Naive thymus-derived CD4-positive, alpha-beta T cell (primary cell): ENCODE measurements around the gene DNAJC2. TPM values are rescaled to one million over a fixed set of nuclear protein-coding genes. Genes with fewer than 3 reads are reported as not detected.
A peak's percentile ranks its signal among the peaks of the same experiment; 100 is the strongest.

ENCODE experiments used
- ATAC-seq: fragments of 150-1000 bp; cut with Tn5 transposase; 2 replicates; pipeline ENCODE4 v1.10.0; 2021; ENCODE audit warnings: mild to moderate bottlenecking, moderate library complexity
- CTCF ChIA-PET: fragments of 350-600 bp; sonication (Branson Sonifier 250); formaldehyde crosslinking; loops from one replicate; lab custom pipeline; 2021; ENCODE audit warnings: antibody characterized with exemption; lab: Charles Lee
- POLR2A ChIA-PET: fragments of 350-600 bp; sonication (Branson Sonifier 250); formaldehyde crosslinking; loops from one replicate; lab custom pipeline; 2021; ENCODE audit warnings: antibody characterized with exemption, inconsistent platforms; lab: Charles Lee
- DNase-seq, 9 donors: peaks; one replicate each; pipeline versions ENCODE4 v3.0.0 to v3.0.0-alpha.2; 2020 to 2022; ENCODE audit warnings: mixed read lengths in 1 of 9
- H3K27ac ChIP-seq: one replicate; pipeline ENCODE4 v1.7.0; 2013; ENCODE audit warnings: mild to moderate bottlenecking, low read depth, low read length, moderate library complexity
- H3K27me3 ChIP-seq, 2 donors: one replicate each; pipeline ENCODE4 v1.7.0; 2013; ENCODE audit warnings: low read length in 2 of 2, mild to moderate bottlenecking in 2 of 2, moderate library complexity in 2 of 2; ENCODE audit not compliant: control insufficient read depth in 2 of 2, insufficient read depth in 2 of 2
- H3K36me3 ChIP-seq, 3 experiments: 1 replicate in 2 of 3; 2 replicates in 1 of 3; pipeline ENCODE4 v1.7.0; 2013; ENCODE audit warnings: low read length in 3 of 3, mild to moderate bottlenecking in 3 of 3, moderate library complexity in 1 of 3; ENCODE audit not compliant: insufficient read depth in 3 of 3, control insufficient read depth in 2 of 3
- H3K4me1 ChIP-seq, 2 donors: one replicate each; pipeline ENCODE4 v1.7.0; 2013; ENCODE audit warnings: low read length in 2 of 2, mild to moderate bottlenecking in 2 of 2, moderate library complexity in 1 of 2; ENCODE audit not compliant: control insufficient read depth in 2 of 2, insufficient read depth in 2 of 2
- H3K4me3 ChIP-seq: 2 replicates; pipeline ENCODE4 v1.7.0; 2013; ENCODE audit warnings: mild to moderate bottlenecking, low read length
- H3K9me3 ChIP-seq, 3 experiments: 1 replicate in 2 of 3; 2 replicates in 1 of 3; pipeline ENCODE4 v1.7.0; 2013; ENCODE audit warnings: low read length in 3 of 3; ENCODE audit not compliant: control insufficient read depth in 2 of 3
- H3K27ac Mint-ChIP-seq, 9 donors: one replicate each; pipeline ENCODE4 v1.8.0; 2020 to 2022; ENCODE audit warnings: mixed read lengths in 9 of 9, mild to moderate bottlenecking in 8 of 9, moderate library complexity in 5 of 9, inconsistent platforms in 2 of 9
- H3K27me3 Mint-ChIP-seq, 5 donors: one replicate each; pipeline ENCODE4 v1.8.0; 2021 to 2022; ENCODE audit warnings: mixed read lengths in 5 of 5, mild to moderate bottlenecking in 1 of 5
- H3K36me3 Mint-ChIP-seq, 5 donors: one replicate each; pipeline ENCODE4 v1.8.0; 2020 to 2022; ENCODE audit warnings: mixed read lengths in 5 of 5, mild to moderate bottlenecking in 3 of 5, inconsistent platforms in 1 of 5
- H3K4me1 Mint-ChIP-seq, 7 donors: one replicate each; pipeline ENCODE4 v1.8.0; 2020 to 2022; ENCODE audit warnings: mixed read lengths in 7 of 7, mild to moderate bottlenecking in 3 of 7, inconsistent platforms in 1 of 7
- H3K4me3 Mint-ChIP-seq, 10 donors: one replicate each; pipeline ENCODE4 v1.8.0; 2020 to 2022; ENCODE audit warnings: mild to moderate bottlenecking in 10 of 10, mixed read lengths in 10 of 10, moderate library complexity in 6 of 10, inconsistent platforms in 2 of 10
- H3K9me3 Mint-ChIP-seq, 11 donors: one replicate each; pipeline ENCODE4 v1.8.0; 2020 to 2022; ENCODE audit warnings: mixed read lengths in 11 of 11, mild to moderate bottlenecking in 4 of 11, inconsistent platforms in 1 of 11, moderate library complexity in 1 of 11
- intact Hi-C, 2 donors: fragments of 100-400 bp; cut with micrococcal nuclease; formaldehyde crosslinking; loops; one replicate each; pipeline ENCODE4 v1.15.1; 2023
- polyA plus RNA-seq, 2 donors: library from polyadenylated mRNA; unstranded; fragments of 300-500 nt; fragmentation: Illumina TruSeq; gene quantifications; one replicate each; pipeline ENCODE4 v1.2.3, GENCODE V29; 2021
- total RNA-seq, 6 experiments: library from RNA in 5 of 6; stranded (reverse) in 5 of 6; gene quantifications; 1 replicate in 5 of 6; 2 replicates in 1 of 6; pipeline ENCODE4 v1.2.3 and lab custom pipeline; 2021 to 2026

DNAJC2 gene
- total and polyA plus RNA-seq, 7 experiments from 2014 or later, result 18.2 to 52.7 (median 37.5) TPM

GRCh38 chr7:103343758-103344452 is 662 bp downstream of the DNAJC2 start:
- peaks cover 22 to 26% of the 10 kb centered on the region in 2 donors for H3K4me1 ChIP-seq
- Mint-ChIP-seq H3K27ac (peak overlapping the region; percentile 93 to 99 (median 97)), H3K4me1 (peaks cover 32 to 84% (median 72%) of the 10 kb centered on the region in 7 donors), H3K36me3 (peaks cover 18 to 30% (median 22%) of the 10 kb centered on the region in 5 donors), H3K27me3 (no peaks in the 10 kb centered on the region), H3K4me3 (peak overlapping the region; percentile 93 to 100 (median 98)), H3K9me3 (peaks cover 0 to 2% (median 0%) of the 10 kb centered on the region in 11 donors)
- no peaks in the 10 kb centered on the region for H3K9me3 ChIP-seq
- intact Hi-C loops, result loop anchor here (1.0 to 10.0 kb wide), 7 partner anchors 17 to 1671 kb away; partner anchors contain the start of genes ARMC10 (in 2 of the 2), PMPCB (in 2 of the 2), FAM185A (in 1 of the 2) and FBXL13 (in 1 of the 2)
- ATAC-seq, result peak; percentile 41
- peak overlapping the region; percentile 97 for H3K4me3 ChIP-seq
- peak overlapping the region; percentile 86 for H3K27ac ChIP-seq
- peak in 4 of 9 donors; percentile 11 to 48 (median 30) for DNase-seq
- ChIA-PET POLR2A (interaction anchor here (0.8 to 2.9 kb wide), 5 partner anchors 11 to 269 kb away, joined by 3 to 14 read pairs (median 4); no protein-coding TSS in a partner anchor), CTCF (no interaction called here)
- no peaks in the 10 kb centered on the region for H3K27me3 ChIP-seq
- peaks cover 8 to 40% (median 11%) of the 10 kb centered on the region in 3 experiments for H3K36me3 ChIP-seq

DNA sequence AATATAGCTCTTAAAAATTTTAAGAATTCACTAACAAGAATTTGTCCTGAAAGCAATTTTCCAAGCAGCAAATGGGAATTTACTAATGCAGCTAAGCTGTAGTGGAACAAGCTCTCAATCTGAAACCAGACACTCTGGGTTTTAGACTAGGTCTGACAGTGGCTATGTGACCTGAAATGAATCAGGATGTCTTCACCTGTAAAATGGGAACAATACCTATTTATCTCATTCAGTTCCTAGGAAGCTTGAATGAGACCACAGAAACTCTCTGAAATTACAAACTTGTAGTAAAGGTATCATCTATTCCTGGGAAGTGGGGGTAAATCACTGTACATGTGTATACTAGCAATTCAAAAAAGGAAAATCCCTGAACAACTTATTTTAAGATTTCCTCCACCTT is 1.2 kb downstream of the DNAJC2 start:
- intact Hi-C loops, result loop anchor here (5.0 to 10.0 kb wide), 3 partner anchors 596 to 1671 kb away; partner anchors contain the start of genes FAM185A (in 1 of the 2), KMT2E (in 1 of the 2) and ORC5 (in 1 of the 2)
- Mint-ChIP-seq H3K36me3 (peaks cover 18 to 30% (median 22%) of the 10 kb centered on the region in 5 donors), H3K27ac (peak overlapping the region in 8 of 9 donors; percentile 93 to 99 (median 96)), H3K27me3 (no peaks in the 10 kb centered on the region), H3K9me3 (peaks cover 0 to 2% (median 0%) of the 10 kb centered on the region in 11 donors), H3K4me3 (peak overlapping the region; percentile 93 to 100 (median 98)), H3K4me1 (peaks cover 31 to 78% (median 66%) of the 10 kb centered on the region in 7 donors)
- peaks cover 8 to 41% (median 11%) of the 10 kb centered on the region in 3 experiments for H3K36me3 ChIP-seq
- ChIA-PET CTCF (interaction anchor here (0.7 to 1.0 kb wide), 3 partner anchors 17 to 46 kb away, joined by 3 to 4 read pairs (median 3); partner anchors contain the start of gene PMPCB), POLR2A (interaction anchor here (0.8 to 2.9 kb wide), 2 partner anchors 11 to 18 kb away, joined by 4 to 14 read pairs; no protein-coding TSS in a partner anchor)
- peak overlapping the region; percentile 97 for H3K4me3 ChIP-seq
- no peaks in the 10 kb centered on the region for H3K9me3 ChIP-seq
- H3K27me3 ChIP-seq, result no peaks in the 10 kb centered on the region
- ATAC-seq (no peak), DNase-seq (no peak)
- H3K27ac ChIP-seq, result peak overlapping the region; percentile 86
- peaks cover 22 to 26% of the 10 kb centered on the region in 2 donors for H3K4me1 ChIP-seq

GRCh38 chr7:103341466-103341865 is 3.1 kb downstream of the DNAJC2 start:
- Mint-ChIP-seq H3K36me3 (peaks cover 27 to 44% (median 29%) of the 10 kb centered on the region in 5 donors), H3K27ac (peak overlapping the region in 1 of 9 donors; percentile 65), H3K27me3 (no peaks in the 10 kb centered on the region), H3K4me3 (peak overlapping the region in 3 of 10 donors; percentile 1 to 53 (median 10)), H3K4me1 (peaks cover 31 to 63% (median 60%) of the 10 kb centered on the region in 7 donors), H3K9me3 (peaks cover 0 to 2% (median 0%) of the 10 kb centered on the region in 11 donors)
- intact Hi-C loops, result loop anchor here (5.0 to 10.0 kb wide), 3 partner anchors 594 to 1673 kb away; partner anchors contain the start of genes FAM185A (in 1 of the 2), KMT2E (in 1 of the 2) and ORC5 (in 1 of the 2)
- Histone ChIP-seq H3K9me3 (no peaks in the 10 kb centered on the region), H3K27ac (no peak overlapping the region), H3K4me3 (no peak overlapping the region), H3K27me3 (no peaks in the 10 kb centered on the region), H3K4me1 (peaks cover 14 to 19% of the 10 kb centered on the region in 2 donors), H3K36me3 (peaks cover 17 to 52% (median 24%) of the 10 kb centered on the region in 3 experiments)
- ChIA-PET POLR2A (no interaction called here), CTCF (no interaction called here)
- no peak for ATAC-seq
- no peak for DNase-seq

DNA sequence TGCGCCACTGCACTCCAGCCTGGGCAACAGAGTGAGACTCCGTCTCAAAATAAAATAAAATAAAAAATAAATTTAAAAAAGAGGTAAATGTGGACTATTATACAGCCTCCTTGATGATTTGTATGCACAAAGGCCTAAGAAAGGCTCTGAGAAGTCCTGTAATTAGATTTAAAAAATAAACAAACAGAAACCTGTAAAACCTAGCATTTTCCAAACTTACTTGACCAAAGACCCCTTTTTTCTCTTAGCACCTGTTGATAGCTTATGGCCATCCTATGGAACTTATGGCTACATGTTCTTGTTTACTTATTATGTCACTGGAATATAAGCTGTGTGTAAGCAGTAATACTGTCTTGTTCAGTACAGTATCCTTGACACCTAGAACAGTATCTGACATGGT is 5.7 kb downstream of the DNAJC2 start:
- H3K27ac ChIP-seq, result no peak overlapping the region
- H3K27me3 ChIP-seq, result no peaks in the 10 kb centered on the region
- ATAC-seq, result no peak
- Mint-ChIP-seq H3K4me1 (peaks cover 26 to 46% (median 41%) of the 10 kb centered on the region in 7 donors), H3K9me3 (peaks cover 0 to 2% (median 0%) of the 10 kb centered on the region in 11 donors), H3K36me3 (peaks cover 27 to 50% (median 29%) of the 10 kb centered on the region in 5 donors), H3K27ac (peak overlapping the region in 1 of 9 donors; percentile 13), H3K4me3 (no peak overlapping the region), H3K27me3 (no peaks in the 10 kb centered on the region)
- no peak for DNase-seq
- POLR2A ChIA-PET, result interaction anchor here (0.6 to 1.1 kb wide), 2 partner anchors 9 to 18 kb away, joined by 3 to 4 read pairs; partner anchors contain the start of gene PSMC2
- H3K9me3 ChIP-seq, result no peaks in the 10 kb centered on the region
- peaks cover 8 to 12% of the 10 kb centered on the region in 2 donors for H3K4me1 ChIP-seq
- intact Hi-C loops, result no loop called here
- peaks cover 18 to 66% (median 26%) of the 10 kb centered on the region in 3 experiments for H3K36me3 ChIP-seq
- H3K4me3 ChIP-seq, result no peak overlapping the region
- CTCF ChIA-PET, result no interaction called here

- Histone ChIP-seq H3K4me1 (peaks cover 0 to 6% of the 10 kb centered on the region in 2 donors), H3K9me3 (no peaks in the 10 kb centered on the region), H3K36me3 (peaks cover 18 to 70% (median 26%) of the 10 kb centered on the region in 3 experiments), H3K4me3 (no peak overlapping the region), H3K27me3 (no peaks in the 10 kb centered on the region), H3K27ac (no peak overlapping the region)
- ATAC-seq (peak; percentile 52), DNase-seq (no peak)
- Mint-ChIP-seq H3K4me1 (peaks cover 22 to 42% (median 28%) of the 10 kb centered on the region in 7 donors), H3K36me3 (peaks cover 26 to 51% (median 28%) of the 10 kb centered on the region in 5 donors), H3K27ac (peak overlapping the region in 1 of 9 donors; percentile 44), H3K9me3 (peaks cover 0 to 2% (median 0%) of the 10 kb centered on the region in 11 donors), H3K27me3 (no peaks in the 10 kb centered on the region), H3K4me3 (no peak overlapping the region)
- ChIA-PET POLR2A (no interaction called here), CTCF (no interaction called here)
- intact Hi-C loops, result no loop called here
Observed at GRCh38 chr7:103336761-103337160, 7.8 kb downstream of the DNAJC2 start.

GRCh38 chr7:103325744-103326143 is 18.8 kb downstream of the DNAJC2 start:
- H3K4me1 Mint-ChIP-seq, result peaks cover 0 to 13% (median 6%) of the 10 kb centered on the region in 7 donors
- no peak overlapping the region for H3K4me3 ChIP-seq
- no peaks in the 10 kb centered on the region for H3K4me1 ChIP-seq
- intact Hi-C loops, result loop anchor here in 1 of 2 donors (2.0 kb wide), 1 partner anchor 19 kb away; the partner anchor contains the start of gene DNAJC2
- no peak overlapping the region for H3K4me3 Mint-ChIP-seq
- H3K27me3 Mint-ChIP-seq, result no peaks in the 10 kb centered on the region
- H3K36me3 Mint-ChIP-seq, result peaks cover 4 to 25% (median 16%) of the 10 kb centered on the region in 5 donors
- H3K9me3 ChIP-seq, result no peaks in the 10 kb centered on the region
- POLR2A ChIA-PET, result no interaction called here
- no peaks in the 10 kb centered on the region for H3K27me3 ChIP-seq
- CTCF ChIA-PET, result no interaction called here
- H3K9me3 Mint-ChIP-seq, result no peaks in the 10 kb centered on the region
- no peak overlapping the region for H3K27ac ChIP-seq
- DNase-seq, result no peak
- H3K36me3 ChIP-seq, result peaks cover 4 to 49% (median 29%) of the 10 kb centered on the region in 3 experiments
- H3K27ac Mint-ChIP-seq, result peak overlapping the region in 4 of 9 donors; percentile 30 to 83 (median 48)
- ATAC-seq, result no peak
